HG03342 (cell line): ENCODE data around the gene LRP1B.
"Not testable (repeated sequence)": the region's sequence is repeated elsewhere in the genome, so short reads cannot be mapped to it uniquely, and the experiment has no call there.

Experiments used
- ATAC-seq: cut with Tn5 transposase; IDR thresholded peaks from one replicate; pipeline ENCODE4 v1.9.1; 2021; ENCODE audit warnings: mild to moderate bottlenecking, moderate library complexity; ENCODE audit not compliant: unreplicated experiment

Gene LRP1B

DNA sequence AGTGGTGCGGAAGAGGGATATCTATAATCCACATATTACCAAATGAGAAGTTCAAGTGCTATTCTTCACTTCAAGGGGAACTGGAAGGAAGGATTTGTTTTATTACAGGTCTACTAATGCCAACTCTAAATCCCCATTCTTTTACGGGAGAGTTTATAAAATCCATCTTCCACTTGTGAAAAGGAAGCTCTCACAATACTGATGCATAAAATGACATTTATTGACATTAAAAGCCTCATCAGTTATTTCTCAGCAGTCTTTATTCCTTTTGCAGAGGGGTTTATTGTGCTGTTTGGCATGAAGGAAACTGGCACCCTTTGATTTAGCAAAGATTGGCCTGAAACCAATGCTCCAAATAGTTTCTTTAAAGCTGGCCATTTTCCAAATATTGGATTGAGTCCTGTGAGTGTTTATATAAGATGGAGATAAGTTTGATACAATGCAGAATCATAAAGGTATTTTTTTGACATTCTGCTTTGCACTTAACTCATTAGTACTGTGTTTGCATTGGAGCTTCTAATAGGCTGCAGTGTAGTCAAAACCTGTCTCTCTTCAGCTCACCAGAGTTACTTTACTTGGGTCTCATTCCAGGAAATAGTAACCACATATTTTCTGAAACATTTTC is 26.6 kb downstream of the LRP1B start:
- no peak for ATAC-seq

DNA sequence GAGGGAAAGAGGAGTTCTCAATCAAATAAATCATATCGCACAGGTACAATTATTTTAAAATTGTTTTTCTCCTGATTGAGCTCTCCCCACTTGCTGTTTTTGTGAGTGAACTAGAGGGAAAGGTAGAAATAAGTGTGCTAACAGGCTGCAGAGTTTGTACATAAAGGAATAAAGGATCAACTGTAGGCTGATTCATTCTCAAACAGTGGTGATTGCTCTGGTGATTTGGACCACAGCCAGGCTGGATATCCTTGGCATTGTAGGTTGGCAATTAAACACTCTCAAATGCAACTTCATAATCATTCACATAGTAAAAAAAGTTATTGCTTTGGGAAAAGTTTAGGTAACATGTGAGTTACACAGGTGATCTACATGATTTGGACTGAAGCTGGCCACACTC is 29.8 kb downstream of the LRP1B start:
- ATAC-seq, result no peak

DNA sequence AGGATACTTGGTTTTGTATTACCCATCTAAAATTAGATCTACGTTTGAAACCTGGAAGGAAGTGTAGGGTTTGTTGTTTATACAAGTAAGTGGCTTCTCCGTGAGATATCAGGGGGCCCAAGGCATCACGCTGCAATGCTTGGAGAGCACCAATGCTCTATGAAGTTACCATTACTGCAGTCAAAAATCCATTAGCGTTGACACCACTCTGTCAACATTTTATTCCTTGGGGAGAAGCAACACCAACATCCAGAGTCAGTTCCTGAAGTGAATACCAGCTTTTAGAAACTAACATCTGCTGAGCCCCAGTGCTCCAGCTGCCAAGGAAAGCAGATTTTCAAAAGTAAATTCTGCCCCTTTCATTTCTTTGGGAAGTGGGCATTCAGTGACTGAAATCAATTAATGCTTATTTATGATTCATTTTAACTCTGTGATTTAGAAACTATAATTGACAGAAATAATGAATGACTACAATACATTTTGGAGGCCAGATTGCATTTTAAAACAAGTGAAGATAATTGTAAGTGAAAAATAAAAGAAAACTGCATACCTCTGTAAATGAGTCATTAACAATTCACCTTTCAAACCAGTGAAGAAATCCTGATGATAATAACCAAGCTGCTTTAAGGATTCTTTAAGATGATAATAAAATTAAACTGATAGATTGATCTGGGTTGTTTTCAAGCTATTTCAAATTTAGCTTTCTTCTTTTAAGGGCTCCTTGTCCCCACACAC is 30.5 kb downstream of the LRP1B start:
- ATAC-seq, result no peak

DNA sequence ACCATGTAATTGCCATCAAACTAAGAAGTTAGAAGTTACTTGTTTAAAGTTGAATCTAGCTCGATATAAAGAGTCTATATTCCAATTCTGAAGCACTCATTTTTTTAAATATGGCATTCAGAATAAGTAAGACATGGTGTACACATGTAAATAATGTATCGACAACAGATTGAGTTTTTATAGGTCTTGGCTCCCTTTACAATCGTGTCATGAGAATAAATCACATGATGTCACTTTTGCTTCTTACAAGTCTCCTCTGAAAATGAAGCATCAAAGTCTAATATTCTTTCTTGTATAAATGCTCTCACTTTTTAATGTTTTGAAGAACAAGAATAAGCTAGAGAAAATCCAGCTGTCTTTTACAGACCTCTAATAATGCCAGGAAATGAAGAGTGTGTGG is 33.1 kb downstream of the LRP1B start:
- no peak for ATAC-seq

DNA sequence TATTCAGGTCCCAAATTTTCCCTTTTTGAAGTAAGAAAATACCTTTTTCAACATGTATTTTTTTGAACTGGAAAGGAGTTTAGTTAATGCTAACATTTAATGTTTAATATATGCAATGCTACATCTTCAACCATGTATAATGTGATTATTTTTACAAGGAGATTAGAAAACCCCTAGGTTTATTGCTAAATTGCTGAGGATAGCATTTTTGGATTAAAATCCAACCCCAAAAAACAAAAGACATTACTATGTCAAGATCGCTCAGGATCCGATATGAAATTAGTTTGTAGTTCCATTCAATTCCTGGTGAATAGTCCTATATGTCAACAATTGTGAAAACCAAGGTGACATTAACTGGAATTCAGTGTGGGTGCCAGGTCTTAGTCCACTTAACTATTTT is 35.2 kb downstream of the LRP1B start:
- no peak for ATAC-seq

DNA sequence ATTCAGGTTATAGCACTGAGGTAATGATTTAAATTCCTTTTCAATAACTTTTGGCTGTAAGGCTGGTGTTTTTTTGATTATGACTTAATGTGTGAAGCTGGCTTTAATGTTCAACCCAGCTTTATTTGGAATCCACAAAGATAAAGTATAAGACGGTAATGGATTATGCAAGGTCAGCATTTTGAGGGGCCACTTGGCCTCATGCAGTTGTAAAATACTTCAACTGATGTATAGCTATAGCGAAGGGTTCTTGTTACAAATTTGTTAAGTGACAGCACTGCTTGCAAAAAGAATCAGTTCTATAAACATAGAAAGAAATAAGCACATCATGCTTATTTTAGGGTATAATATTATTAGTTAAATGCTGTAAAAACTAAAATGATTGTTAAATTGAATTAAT is 36.6 kb downstream of the LRP1B start:
- no peak for ATAC-seq

DNA sequence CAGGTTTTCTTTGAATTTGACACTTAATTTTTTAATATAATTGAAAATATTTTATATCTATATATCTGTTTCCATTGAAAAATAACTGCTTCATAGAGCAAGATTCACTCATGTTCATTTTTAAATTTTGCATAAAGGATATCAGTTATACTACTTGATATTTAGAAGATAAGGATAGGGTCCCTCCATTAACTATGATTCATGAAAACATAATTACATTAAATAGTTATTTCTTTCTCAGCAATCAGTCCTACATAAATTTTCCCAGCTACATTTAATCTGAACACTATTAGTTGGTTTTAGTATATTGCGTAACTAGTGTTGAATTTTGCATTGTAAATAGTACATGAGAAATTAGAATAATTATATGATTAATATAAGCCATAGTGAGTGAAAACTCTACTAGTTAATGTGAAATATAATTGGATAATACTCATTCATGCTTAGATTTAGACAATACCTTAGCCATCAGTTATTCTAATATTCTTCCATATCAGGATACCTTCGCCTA is 42.7 kb downstream of the LRP1B start:
- ATAC-seq, result no peak

DNA sequence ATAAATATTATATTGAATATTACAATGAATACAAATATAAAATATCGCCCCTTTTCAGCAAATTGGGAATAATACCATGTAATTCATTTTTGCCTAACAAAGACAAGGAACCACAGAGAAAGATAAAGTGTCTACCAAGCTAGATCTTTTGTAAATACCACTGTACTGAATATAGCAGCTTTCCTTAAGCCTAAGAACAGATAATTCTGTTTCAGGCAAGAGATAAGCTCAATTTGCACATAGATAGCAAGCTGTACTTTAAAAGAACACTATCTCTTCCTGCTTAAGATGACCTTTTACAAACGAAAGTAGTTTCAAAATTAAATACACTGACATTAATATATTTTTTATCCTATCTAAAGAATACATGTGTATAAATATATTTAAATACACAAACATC is 43.2 kb downstream of the LRP1B start:
- ATAC-seq, result not testable (repeated sequence)

DNA sequence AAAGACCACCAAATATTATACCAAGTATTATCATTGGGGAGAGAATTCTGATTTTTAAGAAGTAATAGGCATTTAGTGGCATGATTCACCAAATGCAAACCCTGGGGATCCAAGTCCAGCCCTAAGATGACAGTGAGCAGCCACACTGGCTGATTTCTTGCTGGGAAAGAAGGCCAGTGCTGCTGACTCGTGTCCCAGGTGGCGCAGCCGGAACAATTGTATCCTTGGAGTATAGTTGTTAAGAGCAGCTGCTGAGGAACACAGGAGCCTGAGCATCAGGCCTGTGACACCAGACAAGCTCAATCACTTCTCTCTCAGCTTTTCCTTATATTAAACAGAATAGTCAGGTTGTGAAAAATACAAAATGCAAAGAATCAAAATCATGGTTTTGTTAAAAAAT is 48.4 kb downstream of the LRP1B start:
- no peak for ATAC-seq

DNA sequence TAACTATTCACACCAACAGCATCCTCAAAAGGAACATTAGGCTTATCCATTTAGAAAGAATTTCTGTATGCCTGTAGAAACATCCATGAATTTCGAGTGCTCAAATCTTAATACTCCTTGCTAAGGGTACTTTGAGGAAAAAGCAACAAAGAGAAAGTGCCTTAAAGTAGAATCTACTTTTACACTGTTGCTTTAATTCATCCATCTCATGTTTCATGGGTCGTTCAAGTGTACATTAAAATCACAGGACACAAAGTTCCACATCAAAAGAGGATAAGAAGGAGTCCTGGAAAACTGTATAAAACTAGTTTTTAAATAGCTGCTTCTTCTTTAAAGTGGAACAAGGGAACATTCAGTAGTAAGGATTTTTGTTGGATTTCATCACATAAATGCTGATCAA is 54.5 kb downstream of the LRP1B start:
- ATAC-seq, result no peak

DNA sequence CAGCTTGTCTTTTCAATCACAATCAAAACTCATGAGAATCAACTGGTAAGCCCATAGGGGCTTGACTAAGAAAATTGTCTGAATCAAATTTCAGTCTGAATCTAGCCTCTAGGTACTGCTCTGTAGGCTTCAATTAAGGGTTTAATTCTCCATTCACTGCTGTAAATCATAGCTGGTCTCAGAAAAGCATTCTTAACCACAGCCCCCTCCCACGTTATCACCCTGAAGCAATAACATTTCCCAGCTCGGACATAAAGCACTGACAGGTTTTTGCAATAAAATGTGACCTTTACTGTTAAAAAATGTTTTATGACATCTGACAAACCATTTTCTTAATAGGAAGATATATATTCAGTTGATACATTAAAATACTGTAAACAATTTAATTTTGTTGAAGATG is 55.0 kb downstream of the LRP1B start:
- no peak for ATAC-seq

DNA sequence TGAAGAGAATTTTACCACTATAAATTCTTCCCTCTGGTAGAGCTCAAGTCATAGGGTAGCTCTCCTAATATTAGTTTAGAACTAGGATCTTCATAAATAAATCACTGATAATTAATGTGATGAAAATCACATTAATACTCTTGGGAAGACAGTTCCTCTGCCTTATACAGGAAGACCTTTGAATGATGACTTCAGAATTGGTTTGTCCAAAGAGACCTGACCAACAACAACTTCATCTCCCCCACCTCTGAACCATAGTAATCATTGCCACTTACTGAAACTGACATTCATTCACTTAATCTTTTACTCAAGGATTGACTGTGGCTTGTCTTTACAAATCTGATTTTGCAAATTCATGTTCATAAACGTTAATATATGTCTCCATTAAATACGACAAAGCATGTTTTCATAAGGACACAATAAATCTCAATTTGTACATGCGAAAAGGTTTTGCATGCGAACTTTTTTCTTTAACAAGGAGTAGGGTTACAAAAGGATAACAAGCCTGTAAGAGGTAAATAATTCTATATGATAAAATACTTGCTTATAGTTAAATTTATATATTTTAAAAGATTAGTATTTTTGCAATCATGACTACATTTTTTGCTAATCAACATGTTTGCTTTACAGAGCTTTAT is 61.4 kb downstream of the LRP1B start:
- no peak for ATAC-seq

DNA sequence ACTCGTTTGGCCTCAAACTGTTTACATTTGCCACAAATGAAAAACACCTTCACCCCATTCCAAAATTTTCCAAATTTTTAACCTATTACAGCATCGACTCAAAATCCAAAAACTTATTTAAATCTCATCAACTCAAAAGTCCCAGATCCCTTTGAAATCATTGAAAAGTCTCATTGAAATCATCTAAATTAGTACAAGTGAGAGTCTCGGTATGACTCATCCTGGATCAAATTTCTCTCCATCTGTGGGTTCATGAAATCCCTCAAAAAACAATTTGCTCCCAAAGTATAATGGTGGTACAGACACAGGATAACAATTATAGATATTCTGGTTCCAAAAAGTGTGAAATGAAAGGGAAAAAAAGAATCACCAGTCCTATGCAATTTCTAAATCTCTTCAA is 65.1 kb downstream of the LRP1B start:
- ATAC-seq, result no peak

DNA sequence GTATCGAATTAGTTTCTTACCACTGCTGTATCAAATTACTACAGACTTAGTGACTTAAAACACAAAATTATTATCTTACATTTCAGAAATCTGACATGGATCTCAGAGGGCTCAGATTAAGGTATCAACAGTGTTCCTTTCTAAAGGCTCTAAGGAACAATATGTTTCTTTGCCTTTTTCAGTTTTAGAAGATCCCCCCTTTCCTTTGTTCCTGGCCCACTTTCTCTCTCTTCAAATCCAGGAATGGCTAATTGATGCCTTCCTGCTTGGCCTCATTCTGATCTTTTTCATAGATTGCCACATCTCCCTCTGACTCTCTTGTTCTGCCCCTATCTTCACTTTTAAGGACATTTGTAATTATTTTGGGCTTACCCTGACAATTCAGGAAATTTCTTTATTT is 65.7 kb downstream of the LRP1B start:
- ATAC-seq, result no peak

DNA sequence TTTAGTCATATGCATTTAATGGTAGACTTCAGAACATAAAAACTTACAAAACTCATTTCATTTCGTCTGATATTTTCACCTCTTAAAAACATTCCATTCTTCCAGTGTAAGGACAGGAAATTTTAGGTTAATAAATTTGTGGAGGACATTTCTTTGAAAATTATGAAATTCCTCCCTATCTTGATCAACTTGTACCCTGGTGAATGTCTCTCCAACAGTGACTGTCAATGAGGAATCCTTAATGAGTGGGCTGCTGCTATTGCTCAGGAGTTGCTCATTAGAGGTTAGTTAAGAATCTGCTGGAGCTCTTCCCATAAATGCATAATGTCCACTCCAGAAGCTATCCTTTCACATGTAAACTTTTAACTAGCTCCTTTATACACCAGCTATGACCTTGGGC is 69.1 kb downstream of the LRP1B start:
- ATAC-seq, result no peak

DNA sequence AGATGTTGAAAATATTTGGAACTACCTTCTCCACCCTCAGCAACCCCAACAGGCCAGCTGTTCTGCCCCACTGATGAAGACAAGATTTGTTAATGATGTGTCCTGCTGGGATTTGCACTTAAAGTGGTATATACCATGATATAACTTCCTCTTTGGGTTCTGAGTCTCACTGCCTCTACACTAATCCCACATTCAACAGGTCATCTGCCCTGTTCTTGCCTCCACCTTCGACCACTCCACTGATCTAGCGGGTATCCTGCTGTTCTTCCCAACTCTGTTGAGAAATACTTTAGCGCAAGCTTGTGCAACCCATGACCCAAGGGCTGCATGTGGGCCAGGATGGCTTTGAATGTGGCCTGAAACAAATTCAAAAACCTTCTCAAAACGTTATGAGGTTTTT is 72.7 kb downstream of the LRP1B start:
- ATAC-seq, result no peak

DNA sequence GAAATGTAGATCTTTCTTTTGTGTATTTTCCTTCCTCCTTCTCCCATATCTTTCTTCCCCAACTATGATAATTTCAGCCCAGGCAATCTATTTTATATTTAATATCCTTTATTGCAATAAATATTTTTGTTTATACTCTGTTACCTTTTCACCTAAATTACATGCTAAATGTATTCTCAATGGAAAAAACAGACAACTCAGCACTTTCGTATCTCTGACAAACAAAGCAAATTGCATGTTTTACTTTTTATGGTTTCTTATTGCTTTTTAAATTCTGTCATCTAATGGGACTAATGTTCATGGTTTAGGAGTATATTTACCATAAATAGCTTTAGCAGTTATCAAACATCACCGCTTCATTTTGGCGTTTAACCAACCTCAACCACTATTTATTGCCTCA is 74.0 kb downstream of the LRP1B start:
- ATAC-seq, result no peak

DNA sequence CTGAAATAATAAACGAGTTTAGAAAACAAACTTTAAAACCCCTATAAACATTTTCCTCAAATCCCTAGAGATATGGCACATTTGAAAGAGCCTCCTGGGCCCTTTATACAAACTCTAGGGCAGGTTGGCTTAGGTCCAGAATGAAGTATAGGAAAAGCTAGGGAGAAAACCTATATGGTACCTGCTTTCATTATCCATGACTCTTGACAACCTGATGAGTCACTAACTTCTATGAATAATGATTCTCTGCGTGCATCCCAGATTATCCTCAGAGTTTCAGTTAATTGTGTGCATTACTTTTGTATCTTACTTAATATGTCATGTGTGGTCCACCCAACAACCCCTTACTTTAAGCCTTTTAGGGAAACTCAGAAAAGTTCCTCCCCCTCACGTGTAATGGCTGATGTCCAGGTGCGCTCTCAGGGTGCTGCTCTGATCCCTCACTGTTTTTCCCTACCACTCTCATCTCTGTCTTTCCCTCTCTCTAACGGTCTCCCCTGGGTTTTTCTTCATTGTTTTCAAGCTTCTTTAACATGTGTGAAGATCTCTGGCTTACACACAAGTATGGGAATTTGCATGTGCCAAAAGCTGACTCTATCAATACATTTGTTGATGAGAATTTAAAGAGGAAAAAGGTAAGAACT is 78.5 kb downstream of the LRP1B start:
- no peak for ATAC-seq

DNA sequence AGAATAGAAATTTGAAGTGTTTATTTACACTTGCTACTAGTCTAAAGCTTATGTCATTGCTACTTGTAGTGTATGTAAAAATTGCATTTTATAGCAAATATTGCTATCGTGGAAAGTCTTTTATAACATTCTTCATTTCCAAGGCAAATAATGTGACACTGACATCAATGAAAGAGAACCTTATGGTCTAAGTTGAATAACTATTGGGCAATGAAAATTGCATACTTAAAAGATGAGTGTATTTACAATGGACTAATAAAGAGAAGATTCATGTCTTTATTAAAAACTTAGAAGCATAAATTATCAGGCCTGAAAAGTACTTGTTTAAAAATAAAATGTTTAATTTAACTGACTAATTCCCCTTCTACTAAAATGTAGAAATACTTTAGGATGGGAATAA is 82.2 kb downstream of the LRP1B start:
- no peak for ATAC-seq

DNA sequence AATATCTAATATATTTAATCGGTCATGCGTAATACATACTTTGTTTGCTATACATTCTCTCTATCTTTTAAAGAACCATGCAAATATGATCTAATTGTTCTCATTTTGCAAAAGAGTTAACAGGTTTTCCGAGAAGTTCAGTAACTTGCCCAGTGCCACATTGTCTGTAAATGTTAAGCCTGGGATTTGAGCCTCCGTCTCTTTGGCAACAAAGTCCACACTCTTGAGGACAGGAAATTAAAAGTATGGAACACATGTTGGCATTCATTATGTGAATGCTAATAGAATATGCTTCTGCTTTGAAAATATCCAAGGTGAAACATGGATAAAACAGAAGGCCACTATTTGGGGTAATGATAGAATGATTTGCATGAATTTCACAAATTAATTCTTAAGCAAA is 85.2 kb downstream of the LRP1B start:
- no peak for ATAC-seq

DNA sequence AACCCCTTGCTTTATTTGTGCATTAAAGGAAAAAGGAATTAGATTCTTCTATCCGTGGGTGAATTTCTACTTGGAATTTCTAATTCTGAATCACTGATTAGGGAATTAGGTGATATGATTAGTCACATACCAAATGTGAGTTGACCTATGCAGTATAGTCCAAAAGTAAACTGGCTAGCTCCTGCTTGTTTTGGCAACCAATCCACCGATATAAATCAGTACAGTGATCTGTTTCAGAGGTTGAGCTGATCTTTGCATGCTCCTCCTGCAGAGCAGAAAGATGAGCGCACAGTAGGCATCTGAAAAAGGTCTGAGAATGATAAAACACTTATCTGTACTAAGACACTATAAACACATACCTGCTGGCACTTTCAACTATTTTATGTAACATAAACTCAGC is 86.6 kb downstream of the LRP1B start:
- ATAC-seq, result no peak
